K562 (cell line): ENCODE data around the gene SNRPD2. TPM values are rescaled to one million over a fixed set of nuclear protein-coding genes. Genes with fewer than 3 reads are reported as not detected.

Experiments used
- HCFC1 ChIP-seq: IDR thresholded peaks from 2 replicates; pipeline ENCODE4 v1.6.1; 2012; ENCODE audit warnings: low read depth, low read length, improper control_type of control experiment
- MBD2 ChIP-seq: sonication (generic); IDR thresholded peaks from 2 replicates; pipeline ENCODE4 v1.6.1; 2016; ENCODE audit warnings: low read depth, borderline replicate concordance
- MIER1 ChIP-seq: fragments of 450-650 bp; IDR thresholded peaks from 2 replicates; pipeline ENCODE4 v1.6.1; 2016; ENCODE audit warnings: antibody characterized with exemption, mild to moderate bottlenecking, low read depth
- NFATC3 ChIP-seq: fragments of 450-650 bp; IDR thresholded peaks from 2 replicates; pipeline ENCODE4 v1.6.1; 2017; ENCODE audit warnings: mild to moderate bottlenecking
- POLR2AphosphoS5 ChIP-seq: IDR thresholded peaks from 2 replicates; pipeline ENCODE4 v1.6.1; 2011; ENCODE audit warnings: mild to moderate bottlenecking, low read depth, low read length, moderate library complexity; ENCODE audit not compliant: control insufficient read depth, insufficient read depth
- RCOR1 ChIP-seq, 2 experiments: IDR thresholded peaks; 2 replicates each; pipeline ENCODE4 v1.6.1; 2012; ENCODE audit warnings: low read depth in 2 of 2, low read length in 2 of 2, borderline replicate concordance in 1 of 2, improper control_type of control experiment in 1 of 2
- SOX6 ChIP-seq: fragments of 450-650 bp; IDR thresholded peaks from 2 replicates; pipeline ENCODE4 v1.6.1; 2014; ENCODE audit warnings: mild to moderate bottlenecking
- ZNF143 ChIP-seq: sonication (generic); formaldehyde crosslinking; IDR thresholded peaks from 2 replicates; pipeline ENCODE4 v1.9.0; 2022; ENCODE audit warnings: mild to moderate bottlenecking, missing genetic modification reagents
- ZNF253 ChIP-seq: fragments of 250-450 bp; sonication (Bioruptor Pico); conservative IDR thresholded peaks from 2 replicates; pipeline ENCODE4 v1.6.1; 2021; ENCODE audit warnings: mild to moderate bottlenecking
- polyA plus RNA-seq, 8 experiments: library from polyadenylated mRNA; depleted of rRNA in 4 of 8; stranded (reverse) in 5 of 8; unstranded in 3 of 8; fragments of >200 nt; fragmentation: Nextera tagmentation in 2 of 8; fragmentation: Illumina TruSeq in 1 of 8; extraction: Ambion mirVana in 2 of 8; extraction: Trizol in 1 of 8; gene quantifications; 2 replicates each; pipeline versions ENCODE4 v1.2.1 to v1.2.3, GENCODE V29; 2011 to 2014; ENCODE audit warnings: inconsistent platforms in 1 of 8, missing spikeins in 1 of 8
- total RNA-seq, 7 experiments: library from RNA; depleted of rRNA in 6 of 7; stranded (reverse); fragments of >200 nt in 6 of 7; fragmentation: Illumina TruSeq in 2 of 7; extraction: Trizol in 2 of 7; gene quantifications; 2 replicates each; pipeline versions ENCODE4 v1.2.1 to v1.2.3, GENCODE V29; 2011 to 2021; ENCODE audit warnings: low replicate concordance in 1 of 7
- TF ChIP-seq, protein P1 (sequence below), 2 experiments: fragments of 450-650 bp in 1 of 2; sonication (generic) in 1 of 2; formaldehyde crosslinking in 1 of 2; IDR thresholded peaks; 2 replicates each; pipeline versions ENCODE4 v1.7.1 to v1.9.0; 2016 to 2022; ENCODE audit warnings: inconsistent platforms in 1 of 2, mild to moderate bottlenecking in 1 of 2, missing genetic modification reagents in 1 of 2

Gene SNRPD2
- total and polyA plus RNA-seq, 9 of the 15 experiments (the other 6 are each of a cell fraction or from before 2014, with no cell fraction given), result 728 to 4,411 (median 1,029) TPM

DNA sequence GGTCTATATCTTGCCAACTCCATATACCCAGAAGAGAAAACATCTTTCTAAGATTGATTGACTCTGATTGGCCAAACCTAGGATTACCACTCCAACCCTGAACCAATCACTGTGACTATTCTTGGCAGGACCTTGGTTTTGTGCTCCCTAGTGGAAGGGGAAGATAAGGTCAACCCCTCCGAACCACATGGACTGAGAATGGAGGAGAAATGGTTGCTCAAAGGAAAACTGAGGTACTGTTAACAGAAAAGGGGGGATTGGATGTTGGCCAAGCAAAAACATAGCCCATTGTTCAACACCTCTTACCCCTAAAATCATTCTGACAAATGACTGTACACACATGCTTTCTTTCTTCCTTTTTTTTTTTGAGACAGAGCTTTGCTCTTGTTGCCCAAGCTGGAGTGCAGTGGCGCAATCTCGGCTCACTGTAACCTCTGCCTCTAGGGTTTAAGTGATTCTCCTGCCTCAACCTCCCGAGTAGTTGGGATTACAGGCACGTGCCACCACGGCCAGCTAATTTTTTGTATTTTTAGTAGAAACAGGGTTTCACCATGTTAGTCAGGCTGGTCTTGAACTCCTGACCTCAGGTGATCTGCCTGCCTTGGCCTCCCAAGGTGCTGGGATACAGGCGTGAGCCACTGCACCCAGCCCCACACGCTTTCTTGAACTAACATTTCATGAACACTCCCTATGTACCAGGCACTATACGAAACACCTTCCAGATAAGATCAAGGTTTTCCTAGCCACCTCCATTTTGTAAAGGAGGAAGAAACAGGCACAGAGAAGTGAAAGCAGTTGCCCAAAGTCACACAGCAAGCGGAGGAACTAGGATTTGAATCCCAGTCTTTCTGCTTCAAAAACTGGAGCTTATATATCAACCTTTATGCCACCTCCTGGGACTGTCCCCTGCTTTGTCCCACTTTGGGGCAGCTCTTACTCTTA is 48.0 kb upstream of the SNRPD2 start (continued):
- TF ChIP-seq MBD2 (peak; percentile 76; the same call in 1 of the 2 replicates), RCOR1 (IDR thresholded peaks at IDR 0.05; ENCODE audit: borderline replicate concordance in 1 of 2, low read depth in 2 of 2, low read length in 2 of 2) (peak in 1 of 2 experiments; percentile 80; a peak in 2 of 4 replicates), MIER1 (0 out of 2 replicates have a peak, but pooled peaks have one; percentile 53), ZNF253 (CRISPR knock-in tag) (no peak), POLR2AphosphoS5 (peak; percentile 81), HCFC1 (peak; percentile 58), NFATC3 (0 out of 2 replicates have a peak, but pooled peaks have one; percentile 25), ZNF143 (no peak), SOX6 (peak; percentile 26; the same call in 1 of the 2 replicates)
- TF ChIP-seq, protein P1, sequence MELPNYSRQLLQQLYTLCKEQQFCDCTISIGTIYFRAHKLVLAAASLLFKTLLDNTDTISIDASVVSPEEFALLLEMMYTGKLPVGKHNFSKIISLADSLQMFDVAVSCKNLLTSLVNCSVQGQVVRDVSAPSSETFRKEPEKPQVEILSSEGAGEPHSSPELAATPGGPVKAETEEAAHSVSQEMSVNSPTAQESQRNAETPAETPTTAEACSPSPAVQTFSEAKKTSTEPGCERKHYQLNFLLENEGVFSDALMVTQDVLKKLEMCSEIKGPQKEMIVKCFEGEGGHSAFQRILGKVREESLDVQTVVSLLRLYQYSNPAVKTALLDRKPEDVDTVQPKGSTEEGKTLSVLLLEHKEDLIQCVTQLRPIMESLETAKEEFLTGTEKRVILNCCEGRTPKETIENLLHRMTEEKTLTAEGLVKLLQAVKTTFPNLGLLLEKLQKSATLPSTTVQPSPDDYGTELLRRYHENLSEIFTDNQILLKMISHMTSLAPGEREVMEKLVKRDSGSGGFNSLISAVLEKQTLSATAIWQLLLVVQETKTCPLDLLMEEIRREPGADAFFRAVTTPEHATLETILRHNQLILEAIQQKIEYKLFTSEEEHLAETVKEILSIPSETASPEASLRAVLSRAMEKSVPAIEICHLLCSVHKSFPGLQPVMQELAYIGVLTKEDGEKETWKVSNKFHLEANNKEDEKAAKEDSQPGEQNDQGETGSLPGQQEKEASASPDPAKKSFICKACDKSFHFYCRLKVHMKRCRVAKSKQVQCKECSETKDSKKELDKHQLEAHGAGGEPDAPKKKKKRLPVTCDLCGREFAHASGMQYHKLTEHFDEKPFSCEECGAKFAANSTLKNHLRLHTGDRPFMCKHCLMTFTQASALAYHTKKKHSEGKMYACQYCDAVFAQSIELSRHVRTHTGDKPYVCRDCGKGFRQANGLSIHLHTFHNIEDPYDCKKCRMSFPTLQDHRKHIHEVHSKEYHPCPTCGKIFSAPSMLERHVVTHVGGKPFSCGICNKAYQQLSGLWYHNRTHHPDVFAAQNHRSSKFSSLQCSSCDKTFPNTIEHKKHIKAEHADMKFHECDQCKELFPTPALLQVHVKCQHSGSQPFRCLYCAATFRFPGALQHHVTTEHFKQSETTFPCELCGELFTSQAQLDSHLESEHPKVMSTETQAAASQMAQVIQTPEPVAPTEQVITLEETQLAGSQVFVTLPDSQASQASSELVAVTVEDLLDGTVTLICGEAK (IDR thresholded peaks at IDR 0.05), result no peak
- TF ChIP-seq, protein P1 (CRISPR knock-in tag; IDR thresholded peaks at IDR 0.05), result no peak
